HG03354 (cell line): ENCODE data around the gene SFXN2.

Experiments used
- ATAC-seq: cut with Tn5 transposase; IDR thresholded peaks from one replicate; pipeline ENCODE4 v1.9.1; 2021; ENCODE audit warnings: mild to moderate bottlenecking; ENCODE audit not compliant: unreplicated experiment, poor library complexity, severe bottlenecking

Gene SFXN2

DNA sequence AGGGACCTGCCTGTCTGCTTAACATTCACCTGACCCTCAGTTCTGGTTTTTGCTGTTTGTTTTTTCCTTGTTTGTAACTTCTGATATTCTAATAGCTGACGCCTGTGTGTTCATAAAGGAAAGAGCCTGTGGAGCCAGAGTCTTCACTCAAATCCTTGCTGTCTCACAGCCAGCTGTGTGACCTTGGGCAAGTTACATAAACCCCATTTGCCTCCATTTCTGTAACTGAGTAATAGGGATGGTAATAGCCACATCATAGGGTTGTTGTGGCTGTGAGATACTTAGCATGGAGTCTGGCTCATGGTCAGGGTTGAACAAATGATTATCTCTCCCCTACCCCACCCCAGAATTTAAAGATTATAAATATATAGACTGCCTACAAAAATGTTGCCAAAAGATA is 56.4 kb downstream of the SFXN2 start:
- ATAC-seq = no peak

DNA sequence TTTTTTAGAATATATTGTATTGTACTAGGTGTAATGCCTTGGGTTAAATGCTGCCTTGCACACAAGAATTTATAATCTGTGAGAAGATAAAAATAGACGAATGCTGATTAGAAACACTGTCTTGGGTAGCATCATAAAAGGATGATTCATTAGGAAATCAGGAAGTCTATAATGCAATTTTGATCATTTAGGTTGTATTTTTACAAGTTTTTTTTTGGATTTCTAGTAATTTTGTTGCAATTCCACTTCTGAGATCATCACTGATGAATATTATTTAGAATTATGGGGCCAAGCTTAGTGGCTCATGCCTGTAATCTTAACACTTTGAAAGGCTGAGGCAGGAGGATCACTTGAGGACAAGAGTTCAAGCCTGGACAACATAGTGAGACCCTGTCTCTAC is 58.9 kb downstream of the SFXN2 start:
- ATAC-seq = no peak

DNA sequence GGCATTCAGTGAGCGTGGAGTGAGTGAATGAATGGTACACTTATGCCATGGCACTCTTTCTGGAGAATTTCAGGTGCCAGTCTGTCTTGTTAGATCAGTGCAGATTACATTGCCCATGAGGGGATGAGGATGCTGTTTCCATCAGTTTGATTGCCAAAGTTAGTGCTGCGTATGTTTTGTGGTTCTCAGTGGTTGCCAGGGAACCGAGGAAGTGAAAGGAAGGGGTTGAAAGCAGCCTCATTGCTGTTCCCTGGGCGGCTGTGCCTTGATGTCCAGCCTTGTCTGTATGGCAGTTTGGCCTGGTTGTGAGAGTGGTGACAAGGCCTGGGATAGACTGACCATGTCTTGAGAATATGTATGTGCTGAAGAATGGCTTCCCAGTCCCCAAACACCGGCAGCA is 59.5 kb downstream of the SFXN2 start:
- ATAC-seq = no peak

DNA sequence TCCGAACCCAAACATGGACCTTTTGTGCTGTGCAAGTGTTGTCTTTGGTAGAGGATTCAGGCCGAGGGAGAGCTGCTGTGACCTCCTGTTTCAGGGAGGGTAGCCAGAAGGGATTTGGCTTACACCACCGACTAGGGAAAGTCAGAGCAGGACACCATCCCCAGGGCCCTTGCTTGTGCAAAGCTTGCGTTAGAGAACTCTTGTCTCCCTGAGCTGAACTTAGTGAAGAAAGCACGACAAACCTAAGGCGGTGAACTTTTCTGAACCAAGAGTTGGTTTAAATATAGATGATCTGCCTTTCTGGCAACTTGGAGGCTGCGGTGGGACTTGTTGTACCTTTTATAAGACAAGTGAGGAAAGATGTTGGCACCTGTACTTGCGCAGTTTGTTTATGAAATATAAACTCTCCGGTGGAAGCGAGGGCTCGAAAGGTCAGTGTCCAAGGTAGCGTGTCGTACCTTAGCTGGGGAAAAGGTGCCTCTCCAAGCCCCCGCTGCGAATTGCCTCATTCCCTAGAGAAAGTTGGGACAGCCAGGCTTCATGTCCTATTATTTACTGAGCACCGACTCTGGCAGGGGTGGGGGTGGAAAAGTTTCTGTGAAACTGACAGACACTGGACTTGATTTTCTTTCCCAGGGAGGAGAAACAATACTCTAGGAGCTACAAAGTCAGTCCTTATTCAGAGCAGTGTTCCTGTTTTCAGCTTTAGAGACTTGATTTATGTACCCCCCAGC is 60.9 kb downstream of the SFXN2 start:
- ATAC-seq = no peak

DNA sequence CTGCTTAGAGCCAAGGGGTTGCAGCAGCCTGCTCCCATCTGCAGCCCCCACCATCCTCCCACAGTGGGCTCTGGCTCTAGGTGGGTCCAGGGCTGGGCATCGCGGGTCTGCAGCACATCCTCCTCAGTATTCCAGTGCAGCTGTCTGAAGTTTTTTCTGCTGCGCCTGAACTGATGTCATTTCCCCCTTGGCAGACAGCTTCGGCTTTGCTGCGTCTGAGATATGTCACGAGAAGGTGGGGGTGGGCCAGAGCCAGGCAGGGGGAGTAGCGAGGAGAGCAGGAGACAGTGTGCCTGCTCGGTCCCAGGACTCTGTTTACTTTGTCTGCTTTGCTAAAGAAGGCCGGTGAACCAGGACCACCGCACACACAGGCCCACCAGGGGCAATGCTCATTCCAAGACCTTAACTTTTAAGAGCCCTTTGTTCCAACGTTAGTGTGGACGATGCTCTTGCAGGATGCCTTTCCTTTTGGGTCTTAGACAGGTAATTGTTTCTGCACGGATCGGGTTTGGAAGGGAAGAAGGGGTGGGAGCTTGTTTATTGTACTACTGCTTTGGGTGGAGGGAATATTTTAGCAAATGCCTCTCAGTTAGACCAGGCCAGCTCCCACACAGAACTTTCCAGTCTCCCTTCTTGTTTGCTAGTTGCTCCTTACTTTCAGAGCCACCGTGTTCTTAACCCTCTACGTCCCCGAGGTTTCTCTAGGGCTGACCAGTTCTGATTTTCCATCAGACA is 61.7 kb downstream of the SFXN2 start:
- no peak for ATAC-seq

DNA sequence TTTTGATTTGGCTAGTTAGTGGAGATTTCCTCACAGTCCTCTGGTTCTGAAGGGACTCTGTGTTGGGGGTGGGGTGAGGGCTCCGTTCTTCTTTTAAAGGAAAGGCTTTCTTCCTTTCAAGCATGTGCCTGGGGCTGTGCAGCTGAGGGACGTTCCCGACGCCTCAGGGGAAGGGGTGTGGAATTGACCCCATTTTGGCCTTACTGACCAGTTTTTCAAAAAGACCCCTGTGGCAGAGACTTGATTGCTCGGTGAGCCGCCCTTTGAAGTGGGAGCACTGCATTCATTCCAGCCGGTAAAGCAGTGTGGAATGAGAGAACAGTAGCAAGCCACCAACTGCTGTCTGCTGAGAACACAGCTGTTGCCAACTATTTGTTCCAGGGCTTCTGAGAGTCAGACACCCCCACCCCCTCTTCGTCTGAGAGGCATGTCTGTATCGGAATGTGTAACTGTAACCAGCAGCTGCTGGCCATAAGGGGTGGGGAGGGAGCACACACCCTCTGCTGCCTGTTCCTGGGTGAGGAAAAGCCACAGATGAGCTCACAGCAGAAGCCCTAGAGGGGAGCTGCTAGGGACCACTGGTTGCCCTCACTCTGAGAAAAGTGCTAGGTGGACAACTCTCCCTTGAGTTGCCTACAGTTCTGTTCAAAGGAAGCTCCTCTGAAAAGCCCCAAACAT is 62.5 kb downstream of the SFXN2 start:
- no peak for ATAC-seq

DNA sequence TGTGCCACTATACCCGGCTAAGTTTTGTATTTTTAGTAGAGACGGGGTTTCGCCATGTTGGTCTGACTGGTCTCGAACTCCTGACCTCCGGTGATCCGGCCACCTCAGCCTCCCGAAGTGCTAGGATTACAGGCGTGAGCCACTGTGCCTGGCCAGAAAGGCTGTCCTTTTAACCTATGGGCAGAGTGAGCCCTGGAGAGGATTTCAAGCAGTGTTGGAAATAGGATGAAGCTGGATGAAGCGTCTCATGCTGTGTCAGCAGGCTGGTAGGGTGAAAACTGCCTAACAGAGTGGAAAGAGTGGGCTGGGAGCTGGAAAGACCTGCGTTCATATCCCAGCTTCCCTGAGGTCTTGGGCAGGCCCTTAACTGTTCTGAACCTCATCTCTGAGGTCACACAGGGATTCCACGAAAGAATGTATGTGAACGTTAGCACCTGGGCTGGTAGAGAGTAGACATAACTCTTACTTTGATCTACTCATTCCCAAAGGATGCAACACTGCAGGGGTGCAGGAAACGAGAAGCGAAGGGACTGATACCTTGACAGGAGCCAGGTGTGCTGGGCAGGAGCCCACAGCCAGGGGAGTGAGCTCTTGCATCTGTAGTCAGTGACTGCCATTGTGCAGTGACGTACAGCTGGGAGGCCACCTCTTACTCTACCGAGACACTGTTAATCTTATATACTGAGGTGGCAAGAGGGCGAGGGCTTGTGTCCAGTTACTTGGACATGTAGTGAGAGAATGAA is 63.4 kb downstream of the SFXN2 start:
- ATAC-seq = no peak

DNA sequence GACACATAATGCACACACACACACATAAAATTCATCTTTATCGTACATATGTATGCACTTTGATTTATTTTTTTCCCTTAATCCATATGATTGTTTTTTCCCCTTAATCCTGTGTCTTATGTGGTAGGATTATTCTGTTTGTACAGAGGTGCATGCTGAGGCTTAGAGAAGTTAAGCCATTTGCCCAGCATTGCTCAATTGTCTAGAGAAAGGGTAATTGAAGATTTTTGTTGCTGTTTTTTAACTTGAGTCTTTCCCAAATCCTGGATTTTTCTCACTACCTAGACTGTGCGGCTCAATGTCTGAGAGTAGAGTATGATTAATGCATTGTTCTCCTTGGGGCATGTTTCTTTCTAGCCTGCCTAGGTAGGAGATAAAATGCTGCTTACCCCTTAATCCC is 64.3 kb downstream of the SFXN2 start:
- ATAC-seq = no peak

DNA sequence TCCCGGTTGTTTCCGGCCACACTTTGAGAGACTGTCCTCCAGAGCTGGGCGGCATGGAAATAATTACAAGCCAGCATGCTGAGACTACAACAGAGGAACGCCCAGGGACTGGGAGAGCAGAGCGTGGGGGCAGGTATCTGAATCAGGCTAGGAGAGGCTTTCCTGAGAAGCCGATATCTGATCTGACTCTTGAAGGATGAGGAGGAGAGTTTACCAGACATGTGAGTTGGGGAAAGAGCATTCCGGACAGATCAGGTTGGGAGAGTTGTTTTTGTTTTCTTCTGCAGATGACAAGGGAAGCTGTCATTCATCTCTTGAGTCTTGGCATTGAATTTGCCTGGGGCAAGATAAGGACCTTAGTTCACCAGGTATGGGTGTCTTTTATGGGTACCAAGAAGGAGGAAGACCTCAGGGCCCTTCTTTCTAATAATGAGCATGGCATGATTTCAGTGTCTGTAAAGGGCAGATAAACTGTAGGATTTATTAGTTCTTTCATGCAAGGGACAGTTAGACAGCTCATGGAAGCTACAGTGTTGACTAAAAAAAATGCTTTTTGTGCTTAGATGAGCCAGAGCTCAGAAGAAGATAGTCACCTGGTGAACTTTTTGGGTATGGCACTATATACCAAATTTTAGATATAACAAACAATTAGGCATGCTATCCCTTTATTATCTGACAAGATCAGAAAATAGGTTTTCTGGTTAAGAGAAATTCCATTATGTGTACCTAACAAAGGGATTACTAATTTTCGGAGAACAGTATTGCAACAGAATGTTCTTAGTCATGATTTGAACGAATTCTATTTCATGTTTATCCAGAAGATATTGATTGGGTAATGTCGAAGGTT is 65.5 kb downstream of the SFXN2 start:
- ATAC-seq = no peak

DNA sequence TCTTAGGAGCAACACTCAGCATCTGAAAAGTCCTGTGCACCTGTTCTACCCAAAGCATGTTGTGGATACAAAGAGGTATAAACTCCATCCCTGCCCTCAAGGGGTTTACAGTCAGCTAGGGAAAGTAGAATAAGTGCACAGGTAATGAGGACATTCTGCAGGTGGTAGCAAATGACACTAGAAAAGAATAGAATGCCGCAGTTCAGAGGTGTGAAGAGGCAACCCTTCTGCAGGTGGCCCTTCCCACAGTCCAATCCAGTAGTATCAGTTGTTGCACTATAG is 66.0 kb downstream of the SFXN2 start:
- no peak for ATAC-seq

DNA sequence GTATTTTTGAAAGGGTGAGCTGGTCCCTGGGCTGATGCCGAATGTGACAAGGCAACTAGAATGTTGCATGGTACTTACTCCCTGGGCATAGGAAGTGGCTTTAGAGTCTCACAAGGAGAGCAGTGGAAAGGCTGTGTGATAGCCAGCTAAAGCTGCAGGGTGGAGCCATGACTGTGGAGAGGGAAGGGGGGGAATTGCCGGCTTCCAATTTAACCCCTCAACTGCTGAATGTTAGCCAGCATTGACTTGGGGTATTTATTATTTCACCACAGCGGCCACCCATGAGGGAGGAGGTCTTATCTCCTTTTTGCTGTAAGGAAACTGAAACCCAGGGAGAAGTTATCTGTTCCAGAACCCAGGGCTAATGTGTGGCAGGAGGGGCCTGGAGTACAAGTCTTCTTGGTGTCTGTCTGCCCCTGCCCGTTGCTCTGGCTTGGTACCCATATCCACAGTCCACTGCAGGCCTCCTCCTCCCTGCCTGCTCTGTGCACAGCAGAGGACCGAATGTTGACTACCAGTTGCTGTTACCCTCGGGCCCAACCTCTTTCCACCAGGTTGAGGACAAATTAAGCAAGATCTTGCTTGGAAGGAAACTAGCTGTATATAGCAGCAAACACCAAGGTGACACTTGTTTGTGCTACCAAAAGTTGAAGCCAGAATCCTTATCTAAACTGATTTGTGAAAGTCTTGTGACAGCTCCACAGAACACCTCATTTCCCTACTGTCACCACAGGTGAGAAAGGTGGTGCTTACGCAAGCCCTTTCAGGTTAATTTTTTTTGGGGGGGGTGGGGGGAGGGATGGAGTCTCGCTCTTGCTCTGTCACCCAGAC is 66.9 kb downstream of the SFXN2 start:
- no peak for ATAC-seq

DNA sequence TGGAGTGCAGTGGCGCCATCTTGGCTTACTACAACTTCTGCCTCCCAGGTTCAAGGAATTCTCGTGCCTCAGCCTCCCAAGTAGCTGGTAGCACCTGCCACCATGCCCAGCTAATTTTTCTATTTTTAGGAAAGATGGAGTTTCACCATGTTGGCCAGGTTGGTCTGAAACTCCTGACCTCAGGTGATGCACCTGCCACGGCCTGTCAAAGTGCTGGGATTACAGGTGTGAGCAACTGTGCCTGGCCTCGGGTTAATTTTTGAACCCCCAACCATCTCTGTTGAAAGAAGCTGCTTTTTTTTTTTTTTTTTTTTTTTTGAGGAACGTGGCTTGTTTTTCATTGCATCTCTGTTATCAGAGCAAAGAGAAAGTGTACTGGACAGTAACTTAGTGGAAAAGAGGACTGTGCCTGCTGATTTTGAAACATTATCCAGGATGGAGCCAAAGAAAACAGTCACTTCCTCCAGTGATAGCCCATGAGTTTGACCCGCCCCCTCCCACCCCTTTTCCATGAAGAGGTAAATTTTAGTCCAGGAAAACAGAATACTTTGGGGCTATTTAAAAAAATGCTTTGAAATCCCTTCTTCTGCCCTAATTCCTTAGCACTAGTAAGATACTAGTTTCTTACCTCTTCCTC is 67.6 kb downstream of the SFXN2 start:
- ATAC-seq = no peak

DNA sequence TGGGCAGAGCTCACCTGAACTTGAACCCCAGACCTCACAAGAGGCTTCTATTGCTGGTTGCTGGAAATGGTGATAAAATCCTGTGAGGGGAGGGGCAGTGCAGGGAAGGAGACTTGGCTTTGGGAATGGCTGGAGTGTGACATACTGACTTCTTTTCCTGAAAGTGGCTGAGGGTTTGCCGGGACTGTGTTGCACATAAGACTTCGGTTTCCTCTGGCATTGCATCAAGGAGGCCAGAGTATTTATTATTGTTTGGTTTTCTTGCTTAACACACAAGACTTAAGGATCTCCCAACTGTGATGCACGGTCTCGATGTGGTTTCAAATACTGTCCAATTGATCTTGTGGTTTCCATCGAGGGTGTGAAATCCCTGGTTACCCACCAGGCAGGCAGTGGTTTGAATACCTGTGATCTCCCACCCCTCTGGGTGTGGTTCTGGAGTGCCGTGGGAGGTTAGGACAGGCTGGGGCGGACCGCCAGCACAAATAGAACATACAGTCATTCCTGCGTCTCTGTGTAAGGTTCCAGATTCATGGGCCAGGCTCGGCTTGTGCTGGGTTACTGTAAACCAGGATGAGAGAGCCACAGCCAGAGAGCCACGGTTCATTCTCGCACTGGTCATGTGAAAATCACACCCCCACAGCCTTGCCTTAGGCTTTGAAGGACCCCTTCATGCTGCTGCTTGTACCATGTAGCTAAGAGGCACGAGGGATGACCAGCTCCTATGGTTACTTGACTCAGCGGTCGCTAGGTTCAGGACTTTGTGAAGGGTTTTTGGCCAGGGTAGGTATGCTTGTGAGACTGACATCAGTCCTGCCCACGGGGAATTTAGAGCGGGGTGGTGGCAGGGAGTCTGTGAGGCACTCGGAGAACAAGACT is 68.5 kb downstream of the SFXN2 start:
- no peak for ATAC-seq

DNA sequence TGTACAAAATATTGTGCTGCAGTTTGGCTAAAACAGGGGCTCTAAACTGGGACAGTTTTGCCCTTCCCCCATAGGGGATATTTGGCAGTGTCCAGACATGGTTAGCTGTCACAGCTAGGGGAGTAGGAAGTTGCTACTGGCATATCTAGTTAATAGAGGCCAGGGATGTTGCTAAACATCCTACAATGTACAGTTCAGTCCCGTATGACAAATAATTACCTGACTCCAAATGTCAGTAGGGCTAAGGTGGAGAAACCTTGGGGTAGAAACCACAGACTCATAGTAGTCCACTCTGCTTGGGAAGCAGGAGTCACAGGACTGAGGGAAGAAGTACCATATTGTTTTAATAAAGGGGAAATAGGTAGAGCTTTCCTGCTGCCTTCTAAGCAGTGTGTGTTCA is 69.1 kb downstream of the SFXN2 start:
- no peak for ATAC-seq

DNA sequence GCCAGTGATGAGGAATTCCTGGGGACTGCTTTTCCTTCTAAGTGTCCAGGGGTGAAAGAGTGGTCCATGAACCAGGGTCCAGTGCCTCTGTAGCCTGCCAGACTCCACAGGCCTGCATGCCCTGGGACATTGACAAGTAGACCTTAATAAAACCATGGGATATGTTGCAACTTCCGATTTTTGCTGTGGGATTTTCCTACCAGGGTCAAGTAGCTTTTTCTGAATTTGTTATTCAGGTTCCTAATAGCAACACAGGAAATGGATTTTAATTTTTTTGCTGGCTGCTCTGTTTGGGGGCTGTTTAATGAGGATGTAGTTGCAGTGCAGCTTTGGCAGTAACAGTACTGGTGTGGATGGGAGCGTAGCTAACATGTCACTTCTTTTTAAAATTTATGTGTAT is 71.4 kb downstream of the SFXN2 start:
- no peak for ATAC-seq

DNA sequence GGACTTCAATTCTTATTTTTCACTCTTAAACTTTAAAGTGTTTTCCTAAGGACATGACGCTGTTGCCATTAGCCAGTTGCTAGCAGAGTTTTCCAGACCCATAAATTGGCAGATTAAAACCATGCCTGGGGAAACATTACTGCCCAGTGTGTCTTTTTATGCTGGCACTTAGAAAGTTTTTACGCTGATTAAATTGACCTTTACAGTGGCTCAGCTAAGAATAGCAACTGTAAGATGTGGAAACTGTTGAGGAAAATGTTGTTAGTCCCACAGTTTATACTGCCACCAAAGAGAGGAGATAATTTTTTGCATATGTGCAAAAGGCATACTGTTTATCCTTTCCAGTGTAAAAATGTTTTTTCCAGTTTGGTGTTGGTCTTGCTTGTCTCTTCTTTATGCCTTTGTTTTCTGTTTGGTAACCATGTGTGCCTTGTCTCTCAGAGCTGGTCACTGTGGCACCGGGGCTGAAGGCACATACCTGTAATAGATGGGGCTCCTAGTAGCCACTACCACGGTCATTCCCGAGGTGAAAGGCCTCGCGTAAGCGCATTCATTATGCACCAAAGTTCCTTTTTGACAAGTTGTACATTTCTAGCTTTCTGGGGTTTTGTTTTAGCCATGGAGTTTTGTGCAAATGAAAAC is 77.4 kb downstream of the SFXN2 start:
- ATAC-seq = no peak
